ENCODE results near the gene FARS2. TPM values are rescaled to one million over a fixed set of nuclear protein-coding genes. Genes with fewer than 3 reads are reported as not detected.

FARS2 gene
- total and polyA plus RNA-seq, 4 donors, result 6.3 to 14.2 (median 10.5) TPM

- Histone ChIP-seq H3K4me3 (ENCODE audit: low read length in 2 of 2) (no peak overlapping the region), H3K27ac (ENCODE audit: low read depth in 1 of 2, low read length in 2 of 2) (no peak overlapping the region), H3K4me1 (ENCODE audit: control insufficient read depth in 1 of 2, insufficient read depth in 2 of 2, low read length in 2 of 2) (no peaks in the 10 kb centered on the region), H3K36me3 (ENCODE audit: control insufficient read depth in 1 of 2, insufficient read depth in 2 of 2, low read length in 1 of 2) (no peaks in the 10 kb centered on the region), H3K9me3 (ENCODE audit: control insufficient read depth, low read length) (no peaks in the 10 kb centered on the region), H3K27me3 (ENCODE audit: control insufficient read depth in 1 of 2, insufficient read depth in 2 of 2, low read length in 1 of 2) (no peaks in the 10 kb centered on the region)
- DNase-seq (no peak), ATAC-seq (ENCODE audit: low FRiP score) (no peak)
- intact Hi-C loops (cut with DNase I), result no loop called here
- 54 to 78% methylated on average over 12 of the region's 12 CpGs for WGBS, 2 donors
Observed at GRCh38 chr6:5243069-5243468, 18.2 kb upstream of the FARS2 start.

GRCh38 chr6:5246141-5247097, 14.9 kb upstream of the FARS2 start:
- intact Hi-C loops (cut with DNase I), result no loop called here
- no peak for DNase-seq
- H3K27me3 ChIP-seq (ENCODE audit: control insufficient read depth in 1 of 2, insufficient read depth in 2 of 2, low read length in 1 of 2), result no peaks in the 10 kb centered on the region
- H3K9me3 ChIP-seq (ENCODE audit: control insufficient read depth, low read length), result no peaks in the 10 kb centered on the region
- H3K36me3 ChIP-seq (ENCODE audit: control insufficient read depth in 1 of 2, insufficient read depth in 2 of 2, low read length in 1 of 2), result no peaks in the 10 kb centered on the region
- no peak for ATAC-seq (ENCODE audit: low FRiP score)
- H3K4me3 ChIP-seq (ENCODE audit: low read length in 2 of 2), result no peak overlapping the region
- H3K27ac ChIP-seq (ENCODE audit: low read depth in 1 of 2, low read length in 2 of 2), result no peak overlapping the region
- 79 to 89% methylated on average over 13 of the region's 13 CpGs for WGBS, 2 donors
- H3K4me1 ChIP-seq (ENCODE audit: control insufficient read depth in 1 of 2, insufficient read depth in 2 of 2, low read length in 2 of 2), result no peaks in the 10 kb centered on the region

GRCh38 chr6:5247201-5247600, 14.1 kb upstream of the FARS2 start:
- Histone ChIP-seq H3K9me3 (ENCODE audit: control insufficient read depth, low read length) (no peaks in the 10 kb centered on the region), H3K27ac (ENCODE audit: low read depth in 1 of 2, low read length in 2 of 2) (no peak overlapping the region), H3K36me3 (ENCODE audit: control insufficient read depth in 1 of 2, insufficient read depth in 2 of 2, low read length in 1 of 2) (no peaks in the 10 kb centered on the region), H3K4me1 (ENCODE audit: control insufficient read depth in 1 of 2, insufficient read depth in 2 of 2, low read length in 2 of 2) (no peaks in the 10 kb centered on the region), H3K4me3 (ENCODE audit: low read length in 2 of 2) (no peak overlapping the region), H3K27me3 (ENCODE audit: control insufficient read depth in 1 of 2, insufficient read depth in 2 of 2, low read length in 1 of 2) (no peaks in the 10 kb centered on the region)
- intact Hi-C loops (cut with DNase I), result no loop called here
- WGBS, 2 donors, result 99% methylated on average over 2 of the region's 2 CpGs
- DNase-seq (no peak), ATAC-seq (ENCODE audit: low FRiP score) (no peak)

GRCh38 chr6:5248302-5249098, 12.8 kb upstream of the FARS2 start:
- DNase-seq (no peak), ATAC-seq (ENCODE audit: low FRiP score) (no peak)
- H3K9me3 ChIP-seq (ENCODE audit: control insufficient read depth, low read length), result no peaks in the 10 kb centered on the region
- no peaks in the 10 kb centered on the region for H3K36me3 ChIP-seq (ENCODE audit: control insufficient read depth in 1 of 2, insufficient read depth in 2 of 2, low read length in 1 of 2)
- 89 to 97% methylated on average over 9 of the region's 9 CpGs for WGBS, 2 donors
- H3K4me1 ChIP-seq (ENCODE audit: control insufficient read depth in 1 of 2, insufficient read depth in 2 of 2, low read length in 2 of 2), result no peaks in the 10 kb centered on the region
- intact Hi-C loops (cut with DNase I), result no loop called here
- no peak overlapping the region for H3K4me3 ChIP-seq (ENCODE audit: low read length in 2 of 2)
- no peaks in the 10 kb centered on the region for H3K27me3 ChIP-seq (ENCODE audit: control insufficient read depth in 1 of 2, insufficient read depth in 2 of 2, low read length in 1 of 2)
- no peak overlapping the region for H3K27ac ChIP-seq (ENCODE audit: low read depth in 1 of 2, low read length in 2 of 2)

GRCh38 chr6:5249451-5250122, 11.7 kb upstream of the FARS2 start:
- 72 to 83% methylated on average over 5 of the region's 5 CpGs for WGBS, 2 donors
- Histone ChIP-seq H3K36me3 (ENCODE audit: control insufficient read depth in 1 of 2, insufficient read depth in 2 of 2, low read length in 1 of 2) (no peaks in the 10 kb centered on the region), H3K27ac (ENCODE audit: low read depth in 1 of 2, low read length in 2 of 2) (no peak overlapping the region), H3K4me3 (ENCODE audit: low read length in 2 of 2) (no peak overlapping the region), H3K27me3 (ENCODE audit: control insufficient read depth in 1 of 2, insufficient read depth in 2 of 2, low read length in 1 of 2) (no peaks in the 10 kb centered on the region), H3K4me1 (ENCODE audit: control insufficient read depth in 1 of 2, insufficient read depth in 2 of 2, low read length in 2 of 2) (no peaks in the 10 kb centered on the region), H3K9me3 (ENCODE audit: control insufficient read depth, low read length) (no peaks in the 10 kb centered on the region)
- ATAC-seq (ENCODE audit: low FRiP score) (no peak), DNase-seq (no peak)
- intact Hi-C loops (cut with DNase I), result no loop called here

GRCh38 chr6:5250451-5250850, 10.9 kb upstream of the FARS2 start:
- intact Hi-C loops (cut with DNase I), result no loop called here
- Histone ChIP-seq H3K27me3 (ENCODE audit: control insufficient read depth in 1 of 2, insufficient read depth in 2 of 2, low read length in 1 of 2) (no peaks in the 10 kb centered on the region), H3K36me3 (ENCODE audit: control insufficient read depth in 1 of 2, insufficient read depth in 2 of 2, low read length in 1 of 2) (no peaks in the 10 kb centered on the region), H3K4me1 (ENCODE audit: control insufficient read depth in 1 of 2, insufficient read depth in 2 of 2, low read length in 2 of 2) (no peaks in the 10 kb centered on the region), H3K27ac (ENCODE audit: low read depth in 1 of 2, low read length in 2 of 2) (no peak overlapping the region), H3K9me3 (ENCODE audit: control insufficient read depth, low read length) (no peaks in the 10 kb centered on the region), H3K4me3 (ENCODE audit: low read length in 2 of 2) (no peak overlapping the region)
- no peak for DNase-seq
- ATAC-seq (ENCODE audit: low FRiP score), result no peak
- 85 to 89% methylated on average over 3 of the region's 3 CpGs for WGBS, 2 donors

GRCh38 chr6:5250911-5251310, 10.4 kb upstream of the FARS2 start:
- WGBS, 2 donors, result 57 to 67% methylated on average over 4 of the region's 4 CpGs

GRCh38 chr6:5256952-5257351, 4.4 kb upstream of the FARS2 start:
- Histone ChIP-seq H3K36me3 (ENCODE audit: control insufficient read depth in 1 of 2, insufficient read depth in 2 of 2, low read length in 1 of 2) (no peaks in the 10 kb centered on the region), H3K27ac (ENCODE audit: low read depth in 1 of 2, low read length in 2 of 2) (no peak overlapping the region), H3K9me3 (ENCODE audit: control insufficient read depth, low read length) (no peaks in the 10 kb centered on the region), H3K4me3 (ENCODE audit: low read length in 2 of 2) (no peak overlapping the region), H3K4me1 (ENCODE audit: control insufficient read depth in 1 of 2, insufficient read depth in 2 of 2, low read length in 2 of 2) (peaks cover 0 to 7% of the 10 kb centered on the region in 2 donors), H3K27me3 (ENCODE audit: control insufficient read depth in 1 of 2, insufficient read depth in 2 of 2, low read length in 1 of 2) (no peaks in the 10 kb centered on the region)
- ATAC-seq (ENCODE audit: low FRiP score), result no peak
- DNase-seq, result no peak
- intact Hi-C loops (cut with DNase I), result no loop called here
- whole genome bisulfite sequencing, 2 donors, result 87 to 91% methylated on average over 3 of the region's 3 CpGs

More at GRCh38 chr6:5250911-5251310, 10.4 kb upstream of the FARS2 start:
- Histone ChIP-seq H3K27me3 (ENCODE audit: control insufficient read depth in 1 of 2, insufficient read depth in 2 of 2, low read length in 1 of 2) (no peaks in the 10 kb centered on the region), H3K4me1 (ENCODE audit: control insufficient read depth in 1 of 2, insufficient read depth in 2 of 2, low read length in 2 of 2) (no peaks in the 10 kb centered on the region), H3K27ac (ENCODE audit: low read depth in 1 of 2, low read length in 2 of 2) (no peak overlapping the region), H3K9me3 (ENCODE audit: control insufficient read depth, low read length) (no peaks in the 10 kb centered on the region), H3K4me3 (ENCODE audit: low read length in 2 of 2) (no peak overlapping the region), H3K36me3 (ENCODE audit: control insufficient read depth in 1 of 2, insufficient read depth in 2 of 2, low read length in 1 of 2) (no peaks in the 10 kb centered on the region)
- ATAC-seq (ENCODE audit: low FRiP score) (no peak), DNase-seq (no peak)
- intact Hi-C loops (cut with DNase I), result no loop called here
